Gastroesophageal sphincter (tissue), 4 donors: ENCODE measurements around the gene MOV10L1. TPM values are rescaled to one million over a fixed set of nuclear protein-coding genes. Genes with fewer than 3 reads are reported as not detected.
"Not testable (repeated sequence)": the region's sequence is repeated elsewhere in the genome, so short reads cannot be mapped to it uniquely, and the experiment has no call there.

ENCODE experiments used
- ATAC-seq: fragments of 150-250 bp; one replicate; pipeline ENCODE4 v1.9.1; 2016; ENCODE audit warnings: mild to moderate bottlenecking, moderate library complexity
- H3K27ac ChIP-seq, 4 donors: fragments of 200-600 bp; sonication (generic) in 3 of 4; 1 replicate in 3 of 4; 2 replicates in 1 of 4; pipeline ENCODE4 v1.5.1; 2016 to 2019
- H3K27me3 ChIP-seq: fragments of 200-600 bp; sonication (generic); one replicate; pipeline ENCODE4 v1.5.1; 2019
- H3K36me3 ChIP-seq, 2 donors: fragments of 200-600 bp; sonication (generic); one replicate each; pipeline ENCODE4 v1.5.1; 2019; ENCODE audit warnings: control low read depth in 1 of 2
- H3K4me1 ChIP-seq, 3 donors: fragments of 200-600 bp; sonication (generic); 1 replicate in 2 of 3; 2 replicates in 1 of 3; pipeline ENCODE4 v1.5.1; 2016 to 2019; ENCODE audit warnings: control low read depth in 2 of 3
- H3K4me3 ChIP-seq, 2 donors: fragments of 200-600 bp; sonication (generic); one replicate each; pipeline ENCODE4 v1.5.1; 2019; ENCODE audit warnings: mild to moderate bottlenecking in 1 of 2, moderate library complexity in 1 of 2
- H3K9me3 ChIP-seq, 3 donors: fragments of 200-600 bp; sonication (generic); one replicate each; pipeline ENCODE4 v1.5.1; 2017 to 2019; ENCODE audit warnings: control low read depth in 2 of 3
- CTCF ChIP-seq, 4 experiments: fragments of 200-600 bp in 2 of 4; fragments of 450-650 bp in 2 of 4; sonication (generic) in 1 of 4; IDR thresholded peaks; one replicate each; pipeline ENCODE4 v1.5.1; 2017 to 2019; ENCODE audit warnings: antibody characterized with exemption in 4 of 4, mild to moderate bottlenecking in 2 of 4, moderate library complexity in 2 of 4
- EP300 ChIP-seq: sonication (generic); formaldehyde crosslinking; IDR thresholded peaks from one replicate; pipeline ENCODE4 v1.6.1; 2017; ENCODE audit warnings: antibody characterized with exemption, mild to moderate bottlenecking
- POLR2A ChIP-seq, 2 donors: fragments of 450-650 bp; IDR thresholded peaks; one replicate each; pipeline ENCODE4 v1.6.1; 2017; ENCODE audit warnings: antibody characterized with exemption in 2 of 2, mild to moderate bottlenecking in 2 of 2, moderate library complexity in 1 of 2
- POLR2AphosphoS5 ChIP-seq: sonication (generic); formaldehyde crosslinking; IDR thresholded peaks from one replicate; pipeline ENCODE4 v1.6.1; 2017; ENCODE audit warnings: antibody characterized with exemption
- WGBS, 2 donors: methylation state at CpG; one replicate each; pipeline ENCODE4 v1.1.5; 2018; ENCODE audit warnings: low coverage in 1 of 2; 5-methylcytosine and 5-hydroxymethylcytosine counted together
- total RNA-seq, 4 donors: library from RNA; depleted of rRNA; stranded (reverse); fragments of >200 nt; gene quantifications; one replicate each; pipeline ENCODE4 v1.1.0, GENCODE V29; 2016

MOV10L1 gene
- total RNA-seq, 4 donors from 2014 or later = 0.78 TPM; not detected in 3

- Histone ChIP-seq H3K4me1 (no peaks in the 10 kb centered on the region), H3K36me3 (no peaks in the 10 kb centered on the region), H3K9me3 (peaks cover 0 to 10% (median 0%) of the 10 kb centered on the region in 3 donors), H3K27me3 (peaks cover 79% of the 10 kb centered on the region), H3K27ac (no peak within 1 kb of the TSS), H3K4me3 (no peak within 1 kb of the TSS)
- no peak for ATAC-seq
- WGBS, 2 donors = 49 to 55% methylated on average over 16 to 19 of the region's 29 CpGs
- no peak for TF ChIP-seq POLR2AphosphoS5
- no peak for TF ChIP-seq POLR2A (IDR thresholded peaks at IDR 0.05)
- no peak for TF ChIP-seq EP300
- TF ChIP-seq CTCF (IDR thresholded peaks at IDR 0.05) = no peak
These were observed 4.4 kb upstream of the MOV10L1 start, which contains the start of gene MLC1 for GRCh38 chr22:50085211-50085972. Gene MLC1 (minus strand): TSS chr22:50085426. CDS start chr22:50084902, 524 bp downstream.

- H3K4me3 ChIP-seq = no peak overlapping the region
- no peaks in the 10 kb centered on the region for H3K4me1 ChIP-seq
- ATAC-seq = no peak
- 61 to 80% methylated on average over 5 of the region's 5 CpGs for WGBS, 2 donors
- no peak for TF ChIP-seq POLR2A (IDR thresholded peaks at IDR 0.05)
- TF ChIP-seq POLR2AphosphoS5 = no peak
- TF ChIP-seq EP300 = no peak
- no peak for TF ChIP-seq CTCF (IDR thresholded peaks at IDR 0.05)
- H3K27ac ChIP-seq = no peak overlapping the region
- peaks cover 82% of the 10 kb centered on the region for H3K27me3 ChIP-seq
- H3K36me3 ChIP-seq = no peaks in the 10 kb centered on the region
- H3K9me3 ChIP-seq = peaks cover 0 to 17% (median 0%) of the 10 kb centered on the region in 3 donors
These were observed 3.3 kb upstream of the MOV10L1 start for GRCh38 chr22:50086526-50086925.

GRCh38 chr22:50086975-50087374 is 2.8 kb upstream of the MOV10L1 start:
- ATAC-seq, H3K4me3 ChIP-seq, H3K27ac ChIP-seq, H3K36me3 ChIP-seq, H3K4me1 ChIP-seq: not testable (repeated sequence)
- H3K27me3 ChIP-seq = peaks cover 80% of the 10 kb centered on the region
- WGBS, 2 donors = 87 to 100% methylated on average over 1 to 3 of the region's 4 CpGs
- H3K9me3 ChIP-seq = peaks cover 0 to 17% (median 0%) of the 10 kb centered on the region in 3 donors

GRCh38 chr22:50087646-50088045 is 2.2 kb upstream of the MOV10L1 start:
- H3K27me3 ChIP-seq = peaks cover 75% of the 10 kb centered on the region
- no peak for ATAC-seq
- no peak for TF ChIP-seq EP300

GRCh38 chr22:50088096-50088495 is 1.7 kb upstream of the MOV10L1 start:
- TF ChIP-seq EP300 (no peak), CTCF (IDR thresholded peaks at IDR 0.05) (no peak), POLR2A (IDR thresholded peaks at IDR 0.05) (no peak), POLR2AphosphoS5 (no peak)
- H3K27me3 ChIP-seq = peaks cover 70% of the 10 kb centered on the region
- WGBS, 2 donors = 94% methylated on average over 9 of the region's 12 CpGs; no CpG with 5 or more reads in 1 of the 2 donors
- no peak overlapping the region for H3K4me3 ChIP-seq
- H3K9me3 ChIP-seq = peaks cover 0 to 17% (median 0%) of the 10 kb centered on the region in 3 donors
- H3K27ac ChIP-seq = no peak overlapping the region
- no peaks in the 10 kb centered on the region for H3K36me3 ChIP-seq
- ATAC-seq = no peak
- H3K4me1 ChIP-seq = no peaks in the 10 kb centered on the region

More at GRCh38 chr22:50087646-50088045, 2.2 kb upstream of the MOV10L1 start:
- no peak overlapping the region for H3K27ac ChIP-seq
- peaks cover 0 to 17% (median 0%) of the 10 kb centered on the region in 3 donors for H3K9me3 ChIP-seq
- WGBS, 2 donors = 90% methylated on average over 6 of the region's 12 CpGs; no CpG with 5 or more reads in 1 of the 2 donors
- H3K4me3 ChIP-seq = no peak overlapping the region
- no peaks in the 10 kb centered on the region for H3K36me3 ChIP-seq
- no peaks in the 10 kb centered on the region for H3K4me1 ChIP-seq

- H3K9me3 ChIP-seq = peaks cover 0 to 17% (median 0%) of the 10 kb centered on the region in 3 donors
- H3K27ac ChIP-seq = no peak overlapping the region
These were observed 575 bp upstream of the MOV10L1 start for GRCh38 chr22:50089231-50089630.

More at GRCh38 chr22:50089231-50089630, 575 bp upstream of the MOV10L1 start:
- H3K36me3 ChIP-seq = no peaks in the 10 kb centered on the region
- no peaks in the 10 kb centered on the region for H3K4me1 ChIP-seq
- WGBS, 2 donors = 86 to 92% methylated on average over 6 to 7 of the region's 11 CpGs
- TF ChIP-seq POLR2AphosphoS5 = no peak
- TF ChIP-seq EP300 = no peak
- no peak for TF ChIP-seq POLR2A (IDR thresholded peaks at IDR 0.05)
- no peak for TF ChIP-seq CTCF (IDR thresholded peaks at IDR 0.05)
- H3K4me3 ChIP-seq = no peak overlapping the region
- peaks cover 59% of the 10 kb centered on the region for H3K27me3 ChIP-seq
- no peak for ATAC-seq
